SW 1271 (cell line): ENCODE measurements around the gene PTEN.

ENCODE experiments used
- DNase-seq, 2 experiments: peaks; one replicate each; lab custom pipeline; 2025; lab: John Stamatoyannopoulos, UW

The PTEN gene

DNA sequence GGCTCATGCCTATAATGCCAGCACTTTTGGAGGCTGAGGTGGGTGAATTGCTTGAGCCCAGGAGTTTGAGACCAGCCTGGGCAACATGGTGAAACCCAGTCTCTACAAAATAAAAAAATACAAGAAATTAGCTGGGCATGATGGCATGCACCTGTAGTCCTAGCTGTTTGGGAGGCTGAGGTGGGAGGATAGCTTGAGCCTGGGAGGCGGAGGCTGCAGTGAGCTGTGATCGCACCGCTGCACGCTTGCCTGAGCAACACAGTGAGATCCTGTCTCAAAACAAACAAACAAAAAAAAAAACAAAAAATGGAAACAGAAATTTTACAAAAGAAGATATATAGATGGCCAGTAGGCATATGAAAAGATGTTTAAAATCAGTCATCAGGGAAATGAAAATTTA, 57.1 kb downstream of the PTEN start:
- DNase-seq = no peak

DNA sequence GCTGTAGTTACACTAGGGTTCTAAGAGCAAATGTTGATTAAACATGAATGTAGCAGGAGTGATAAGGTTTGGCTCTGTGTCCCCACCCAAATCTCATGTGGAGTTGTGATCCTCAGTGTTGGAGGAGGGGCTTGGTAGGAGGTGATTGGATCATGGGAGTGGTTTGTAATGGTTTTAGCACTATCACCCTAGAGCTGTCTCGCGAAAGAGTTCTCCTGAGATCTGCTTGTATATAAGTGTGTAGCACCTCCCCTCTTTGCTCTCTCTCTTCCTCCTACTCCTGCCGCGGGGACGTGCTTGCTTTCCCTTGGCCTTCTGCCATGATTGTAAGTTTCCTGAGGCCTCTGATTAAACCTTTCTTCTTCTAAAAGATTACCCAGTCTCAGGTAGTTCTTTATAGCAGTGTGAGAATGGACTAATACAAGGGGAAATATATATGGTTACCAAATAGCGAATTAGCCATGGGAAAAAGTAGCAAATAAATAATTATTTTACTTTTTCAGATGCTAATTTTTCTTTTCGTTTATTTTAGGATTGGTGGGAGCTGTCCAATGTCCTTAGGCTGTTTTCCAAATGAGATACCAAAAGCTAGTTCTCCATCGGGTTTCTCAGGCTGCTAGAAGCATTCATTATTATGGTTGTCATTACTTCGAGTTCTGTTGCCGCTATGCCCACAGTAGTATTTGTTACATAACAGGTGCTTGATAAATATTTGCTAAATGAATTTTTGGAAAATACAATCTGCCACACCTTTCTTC, 58.7 kb downstream of the PTEN start:
- DNase-seq = no peak

DNA sequence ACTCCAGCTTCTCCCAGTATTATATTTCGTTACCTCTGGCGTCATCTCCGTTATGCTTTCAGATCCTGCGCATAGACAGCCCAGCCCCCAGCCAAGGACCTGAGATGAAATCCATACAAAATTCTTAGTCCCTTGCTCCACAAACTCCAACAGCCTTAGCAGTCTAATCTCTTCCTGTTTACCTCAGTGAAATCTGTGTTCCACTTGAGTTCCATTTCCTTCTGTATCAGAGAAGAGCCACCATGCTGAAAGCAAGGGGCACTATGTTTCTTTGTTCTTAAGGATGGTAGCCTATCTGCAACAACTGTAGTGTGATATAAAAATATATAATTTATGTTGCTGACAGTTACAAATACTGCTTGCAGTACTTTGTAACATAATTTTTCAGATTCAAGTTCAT, 59.8 kb downstream of the PTEN start:
- DNase-seq = no peak

DNA sequence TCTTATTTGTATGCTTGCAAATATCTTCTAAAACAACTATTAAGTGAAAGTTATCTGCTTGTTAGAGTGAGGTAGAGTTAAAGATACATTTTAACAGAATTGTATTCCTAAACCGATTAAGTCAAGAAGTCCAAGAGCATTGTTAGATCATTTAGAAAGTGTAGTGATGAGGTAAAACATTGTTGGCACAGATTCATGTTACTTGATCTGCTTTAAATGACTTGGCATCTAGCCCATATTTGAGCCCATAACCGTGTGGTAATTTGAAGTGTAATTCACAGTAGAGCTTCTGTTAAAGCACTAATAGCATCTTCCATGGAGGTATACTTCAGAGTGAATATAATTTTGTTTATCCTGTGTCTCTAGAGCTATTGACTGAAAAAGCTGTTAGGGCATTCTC, 62.1 kb downstream of the PTEN start:
- no peak for DNase-seq

DNA sequence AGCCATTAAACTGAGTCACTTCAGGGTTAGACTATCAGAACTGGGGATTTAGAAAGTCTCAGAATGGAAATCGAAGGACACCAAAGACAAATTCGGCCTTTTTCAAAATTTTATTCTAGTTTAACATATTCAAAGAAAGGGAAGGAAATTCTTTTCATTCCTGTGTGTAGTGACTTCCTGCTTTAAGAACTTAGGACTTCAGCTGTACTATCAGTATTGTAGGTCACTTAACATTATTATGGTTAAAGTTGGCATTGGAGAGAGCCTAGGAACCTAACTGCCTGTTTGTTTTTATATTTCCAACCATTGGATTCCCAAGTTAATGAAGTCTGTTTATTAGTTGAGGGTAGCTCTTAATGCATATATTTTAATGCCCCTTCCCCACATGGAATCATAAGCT, 63.7 kb downstream of the PTEN start:
- DNase-seq = peak in 1 of 2 experiments; percentile 43

DNA sequence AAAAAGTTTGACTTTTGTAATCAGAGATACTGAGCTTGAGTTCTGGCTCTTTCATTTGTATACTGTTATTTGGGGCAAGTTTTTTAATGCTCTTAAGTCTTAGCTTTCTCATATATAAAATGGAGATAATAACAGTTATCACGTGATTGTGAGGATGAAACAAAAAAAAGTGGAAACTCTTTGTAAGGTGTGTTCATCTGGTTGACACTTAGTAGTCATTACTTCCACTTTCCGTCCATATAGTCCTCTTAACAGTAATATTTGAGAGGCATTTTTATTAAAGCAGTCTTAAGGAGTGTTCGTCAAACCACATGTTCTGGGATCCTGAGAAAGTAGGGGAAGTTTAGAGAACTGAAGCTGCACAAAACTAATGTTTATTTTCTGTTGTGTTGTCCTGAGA, 65.6 kb downstream of the PTEN start:
- no peak for DNase-seq

DNA sequence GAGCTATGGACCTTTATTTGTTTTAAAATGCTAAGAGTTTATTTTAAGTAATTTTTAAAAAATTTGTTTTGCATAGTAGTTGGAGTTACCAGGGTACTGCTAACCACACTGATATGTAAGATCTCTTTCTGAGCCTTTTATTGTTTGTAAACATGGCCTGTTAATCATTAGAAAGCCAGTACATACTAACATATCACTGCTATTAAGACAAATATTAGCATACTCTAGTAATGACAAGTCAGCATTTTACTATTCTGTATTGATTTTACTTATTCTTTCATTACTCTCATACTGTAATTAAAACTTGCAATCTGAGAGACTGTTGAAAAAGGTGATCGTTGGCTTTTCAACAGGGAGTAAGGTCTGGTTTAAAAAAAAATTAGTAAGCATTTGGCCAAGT, 66.7 kb downstream of the PTEN start:
- no peak for DNase-seq

DNA sequence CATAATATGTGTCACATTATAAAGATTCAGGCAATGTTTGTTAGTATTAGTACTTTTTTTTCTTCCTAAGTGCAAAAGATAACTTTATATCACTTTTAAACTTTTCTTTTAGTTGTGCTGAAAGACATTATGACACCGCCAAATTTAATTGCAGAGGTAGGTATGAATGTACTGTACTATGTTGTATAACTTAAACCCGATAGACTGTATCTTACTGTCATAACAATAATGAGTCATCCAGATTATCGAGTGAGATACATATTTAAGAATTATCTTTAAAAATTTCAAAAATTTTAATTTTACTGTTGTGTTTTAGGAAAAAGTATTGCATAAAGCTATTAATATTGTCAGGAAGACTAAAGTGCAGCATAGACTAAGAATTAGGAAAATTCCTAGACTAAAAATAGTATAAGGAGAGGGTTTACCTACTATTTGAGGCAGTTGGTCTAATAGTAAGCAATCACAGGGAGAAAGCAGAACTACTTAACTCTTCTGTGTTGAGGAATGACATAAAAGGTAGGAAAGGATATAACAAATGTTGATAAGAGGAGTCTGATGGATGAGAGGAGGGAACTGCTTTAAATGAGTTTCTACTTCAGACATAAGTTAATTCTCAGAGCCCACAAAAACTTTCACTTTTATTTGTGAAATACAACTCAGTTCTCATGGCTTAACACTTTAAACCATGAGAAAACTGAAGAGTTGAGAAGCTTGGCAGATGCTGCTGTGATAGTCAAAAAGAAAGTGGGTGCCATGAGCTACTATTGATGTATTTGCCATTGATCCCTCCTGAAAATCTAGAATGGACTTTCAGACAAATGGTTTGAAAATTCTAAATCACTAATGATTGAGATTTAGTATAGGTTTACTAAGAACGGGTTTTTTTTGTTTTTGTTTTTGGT, 67.8 kb downstream of the PTEN start:
- no peak for DNase-seq

DNA sequence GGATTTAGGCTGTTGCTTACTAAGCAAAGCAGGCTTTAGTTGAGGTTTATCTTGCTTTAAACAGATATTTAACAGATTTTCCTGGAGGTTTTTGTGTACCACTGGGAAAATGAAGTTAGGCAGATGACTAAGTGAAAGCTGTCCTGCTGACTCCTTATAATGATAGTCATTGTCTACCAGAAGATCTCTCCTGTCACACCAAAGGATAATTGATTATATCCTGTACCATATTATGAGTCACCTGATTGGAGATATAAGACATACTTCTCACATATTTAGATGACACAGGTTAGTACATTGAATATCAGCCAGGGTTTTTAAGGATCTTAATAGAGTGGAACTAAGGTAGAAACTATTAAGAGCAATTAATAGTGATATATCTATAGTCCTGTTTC, 68.4 kb downstream of the PTEN start:
- no peak for DNase-seq

DNA sequence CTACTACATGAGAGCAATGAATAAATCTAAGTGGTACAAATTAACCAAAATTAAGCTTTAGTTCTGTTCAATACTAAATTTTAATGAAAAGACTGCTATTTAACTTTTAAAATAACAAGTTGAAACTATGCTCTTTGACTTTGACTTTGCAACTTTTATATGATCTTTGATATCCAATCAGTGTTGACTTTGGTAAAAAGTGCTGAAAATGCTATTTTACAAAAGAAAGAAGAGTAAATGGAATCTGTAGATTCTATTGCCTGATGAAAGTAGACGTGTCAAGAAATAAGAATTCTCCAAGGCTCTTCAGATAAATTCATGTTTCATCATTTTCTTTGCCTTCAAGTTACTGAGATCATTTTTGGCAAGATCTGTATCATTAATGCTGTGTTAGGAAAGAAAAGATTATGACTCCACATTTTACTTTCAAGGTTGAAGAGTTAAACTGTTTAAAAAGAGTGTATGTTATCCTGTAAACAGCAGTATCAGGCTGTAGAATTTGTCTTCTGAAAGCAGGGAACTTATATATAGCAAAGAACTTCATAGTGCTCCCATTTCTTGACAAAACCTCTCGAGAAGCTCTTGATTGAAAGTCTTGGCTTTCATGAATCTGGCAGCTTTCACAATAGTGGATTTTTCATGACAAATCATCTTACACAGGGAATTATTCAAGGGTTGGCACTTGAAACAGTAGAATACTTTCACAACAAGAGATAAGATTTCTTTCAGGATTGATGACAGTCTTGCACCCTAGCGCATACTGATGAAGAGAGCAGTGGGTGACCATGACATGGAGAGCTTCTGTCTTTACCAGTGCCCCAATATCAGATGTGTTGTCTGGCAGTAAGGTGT, 72.1 kb downstream of the PTEN start:
- DNase-seq = no peak

DNA sequence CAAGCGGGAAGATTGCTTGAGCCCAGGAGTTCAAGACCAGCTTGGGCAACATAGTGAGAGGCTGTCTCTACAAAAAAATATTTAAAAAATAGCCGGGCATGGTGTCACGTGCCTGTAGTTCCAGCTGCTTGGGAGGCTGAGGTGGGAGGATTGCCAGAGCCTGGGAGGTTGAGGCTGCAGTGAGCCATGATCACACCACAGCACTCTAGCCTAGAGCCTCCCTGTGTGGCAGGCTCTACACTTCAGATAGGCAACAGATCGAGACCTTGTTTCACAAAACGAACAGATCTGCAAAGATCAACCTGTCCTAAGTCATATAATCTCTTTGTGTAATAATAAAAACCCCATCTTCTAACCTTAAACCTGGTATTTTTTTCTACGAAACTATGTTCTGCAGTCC, 76.8 kb downstream of the PTEN start:
- no peak for DNase-seq

DNA sequence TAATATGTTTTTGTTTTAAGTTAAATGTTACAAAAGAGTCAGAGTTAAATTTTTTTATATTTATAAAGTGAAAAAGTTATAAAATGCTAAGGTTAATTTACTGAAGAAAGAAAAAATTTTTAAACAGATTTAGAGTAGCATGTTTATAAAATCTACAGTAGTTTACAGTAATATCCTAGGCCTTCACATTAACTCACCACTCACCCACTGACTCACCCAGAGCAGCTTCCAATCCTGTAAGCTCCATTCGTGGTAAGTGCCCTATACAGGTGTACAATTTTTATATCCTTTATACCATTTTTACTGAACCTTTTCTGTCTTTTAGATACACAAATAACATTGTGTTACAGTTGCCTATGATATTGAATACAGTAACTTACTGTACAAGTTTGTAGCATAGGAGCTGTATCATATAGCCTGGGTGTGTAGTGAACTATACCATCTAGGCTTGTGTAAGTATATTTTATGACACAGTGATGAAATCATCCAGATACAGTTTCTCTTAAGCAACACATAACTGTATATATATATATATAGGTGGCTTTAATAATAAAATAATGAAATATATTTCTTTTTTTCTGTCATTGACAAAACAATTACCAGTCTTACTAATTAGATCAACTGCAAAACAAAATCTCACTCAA, 79.6 kb downstream of the PTEN start:
- no peak for DNase-seq

DNA sequence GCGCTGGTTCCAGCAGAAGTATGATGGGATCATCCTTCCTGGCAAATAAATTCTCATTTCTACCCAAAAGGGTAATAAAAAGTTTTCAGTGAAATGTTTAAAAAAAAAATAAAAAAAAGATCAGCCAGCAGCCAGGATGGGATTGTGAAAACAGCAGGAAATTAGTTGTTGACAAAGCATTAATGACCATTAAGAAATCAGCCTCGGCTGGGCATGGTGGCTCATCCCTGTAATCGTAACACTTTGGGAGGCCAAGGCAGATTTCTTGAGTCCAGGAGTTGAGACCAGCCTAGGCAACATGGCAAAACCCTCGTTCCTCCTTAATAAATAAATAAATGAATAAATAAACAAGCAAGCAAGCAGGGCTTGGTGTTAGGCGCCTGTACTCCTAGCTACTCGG, 82.6 kb downstream of the PTEN start:
- no peak for DNase-seq

DNA sequence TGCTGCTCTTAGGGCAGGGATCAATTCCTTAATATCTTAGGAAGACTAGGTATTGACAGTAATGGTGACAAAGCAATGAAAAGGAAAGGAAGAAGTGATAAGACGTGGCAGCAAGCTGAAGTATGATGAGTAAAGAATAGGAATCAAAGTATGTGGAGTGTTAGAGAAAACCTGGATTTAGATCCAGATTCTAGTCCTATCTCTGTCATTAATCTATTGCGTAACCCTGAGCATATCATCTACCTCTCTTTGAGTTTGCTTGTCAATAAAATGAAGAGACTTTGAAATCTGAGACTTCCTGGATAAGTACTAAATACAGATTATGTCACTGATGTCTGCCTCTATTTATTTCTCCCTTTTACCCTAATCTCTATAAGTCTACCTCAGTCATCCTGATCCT, 89.2 kb downstream of the PTEN start:
- DNase-seq = no peak

DNA sequence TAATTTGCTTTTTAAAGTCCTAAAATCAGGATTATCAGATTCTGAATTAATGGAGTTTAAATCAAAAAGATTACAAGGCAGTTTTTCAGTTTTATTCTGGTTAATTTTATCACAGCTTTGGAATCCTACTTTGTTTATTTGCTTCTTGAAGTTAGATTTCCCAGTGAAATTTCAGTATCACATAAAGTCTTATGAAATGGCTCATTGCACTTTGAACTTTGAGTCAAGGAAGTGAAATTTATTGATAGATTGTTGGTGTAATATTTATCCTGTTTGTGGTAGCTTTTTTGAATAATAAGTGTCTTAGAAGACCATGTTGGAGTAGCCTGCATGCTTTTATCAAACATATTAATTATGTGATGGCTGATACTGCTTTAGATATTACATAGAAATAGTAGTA, 92.6 kb downstream of the PTEN start:
- DNase-seq = no peak

DNA sequence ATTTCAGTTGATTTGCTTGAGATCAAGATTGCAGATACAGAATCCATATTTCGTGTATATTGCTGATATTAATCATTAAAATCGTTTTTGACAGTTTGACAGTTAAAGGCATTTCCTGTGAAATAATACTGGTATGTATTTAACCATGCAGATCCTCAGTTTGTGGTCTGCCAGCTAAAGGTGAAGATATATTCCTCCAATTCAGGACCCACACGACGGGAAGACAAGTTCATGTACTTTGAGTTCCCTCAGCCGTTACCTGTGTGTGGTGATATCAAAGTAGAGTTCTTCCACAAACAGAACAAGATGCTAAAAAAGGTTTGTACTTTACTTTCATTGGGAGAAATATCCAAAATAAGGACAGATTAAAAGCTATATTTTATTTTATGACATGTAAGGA, 94.3 kb downstream of the PTEN start:
- DNase-seq = no peak

DNA sequence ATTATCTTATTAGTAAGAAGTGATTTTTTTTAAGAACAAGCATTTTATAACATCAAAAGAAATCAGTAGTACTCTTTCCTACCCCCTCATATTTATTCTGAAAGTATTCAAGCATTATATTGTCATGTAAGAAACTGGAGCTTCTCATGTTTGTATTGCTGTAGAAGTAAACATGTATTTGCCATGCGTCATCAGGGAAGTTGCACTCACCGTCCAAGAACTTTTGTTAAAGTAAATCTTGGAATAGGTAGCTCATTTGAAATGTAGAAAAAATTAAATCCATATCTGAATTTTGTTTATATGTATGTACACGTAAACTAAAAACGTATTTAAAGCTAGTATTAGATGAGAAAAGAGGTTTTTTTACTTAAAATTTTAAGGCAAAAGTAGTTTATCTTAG, 96.8 kb downstream of the PTEN start:
- DNase-seq = no peak

DNA sequence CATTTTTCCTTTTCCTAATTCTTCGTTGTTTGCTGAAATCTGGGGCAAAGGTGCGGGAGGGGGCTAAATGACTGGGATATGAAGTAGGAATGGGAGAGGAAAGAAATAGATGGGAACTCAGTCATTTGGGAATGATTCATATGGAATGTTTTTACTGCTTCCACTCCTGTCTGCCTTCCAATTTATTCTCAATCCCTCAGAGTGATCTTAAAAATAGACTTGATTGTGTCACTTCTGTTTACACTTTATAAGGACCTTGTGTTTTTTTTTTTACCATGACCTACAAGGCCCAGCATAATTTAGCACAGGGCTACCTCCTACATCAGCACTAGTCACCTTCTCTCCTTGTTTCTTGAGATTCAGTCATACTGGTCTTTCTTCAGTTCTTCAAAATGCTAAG, 97.9 kb downstream of the PTEN start:
- peak in 1 of 2 experiments; percentile 12 for DNase-seq

DNA sequence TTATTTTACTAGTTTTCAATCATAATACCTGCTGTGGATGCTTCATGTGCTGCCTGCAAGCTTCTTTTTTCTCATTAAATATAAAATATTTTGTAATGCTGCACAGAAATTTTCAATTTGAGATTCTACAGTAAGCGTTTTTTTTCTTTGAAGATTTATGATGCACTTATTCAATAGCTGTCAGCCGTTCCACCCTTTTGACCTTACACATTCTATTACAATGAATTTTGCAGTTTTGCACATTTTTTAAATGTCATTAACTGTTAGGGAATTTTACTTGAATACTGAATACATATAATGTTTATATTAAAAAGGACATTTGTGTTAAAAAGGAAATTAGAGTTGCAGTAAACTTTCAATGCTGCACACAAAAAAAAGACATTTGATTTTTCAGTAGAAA, 103.0 kb downstream of the PTEN start:
- DNase-seq = no peak

DNA sequence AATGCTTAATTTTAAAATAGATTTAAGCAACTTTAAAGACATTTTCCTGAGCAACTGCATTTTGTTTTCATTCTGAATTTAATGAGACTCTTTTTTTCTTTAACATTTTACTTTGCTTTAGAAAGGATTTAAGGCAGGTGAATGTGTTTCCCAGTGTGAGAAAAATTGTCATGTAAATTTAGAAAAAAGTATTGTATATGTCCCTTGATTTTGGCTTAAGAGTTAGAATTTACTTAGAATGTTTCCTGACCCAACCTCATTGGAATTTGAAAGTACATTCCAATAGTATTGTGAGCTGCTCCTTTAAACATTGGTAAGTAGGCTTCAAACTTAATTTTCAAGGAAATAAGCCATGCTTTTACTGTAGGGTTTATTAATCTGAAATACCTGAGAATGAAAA, 110.2 kb downstream of the PTEN start:
- no peak for DNase-seq

DNA sequence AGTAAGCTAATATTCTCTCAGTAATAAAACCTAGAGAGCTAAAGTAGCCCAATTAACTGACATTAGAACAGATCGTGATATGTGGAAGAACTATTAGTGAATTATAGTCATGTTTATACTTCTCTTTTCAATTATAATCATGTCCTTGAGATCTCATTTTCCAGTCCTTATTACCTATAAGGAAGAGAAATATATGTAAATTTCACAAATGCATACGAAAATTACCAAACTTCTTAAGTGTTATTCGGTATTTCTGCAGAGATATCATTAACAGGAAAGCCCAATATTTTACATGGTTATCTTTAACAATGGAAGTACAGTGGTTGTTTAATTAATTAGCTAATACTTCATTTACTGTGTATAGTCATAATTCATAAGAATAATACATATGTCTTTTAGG, 110.7 kb downstream of the PTEN start:
- no peak for DNase-seq

DNA sequence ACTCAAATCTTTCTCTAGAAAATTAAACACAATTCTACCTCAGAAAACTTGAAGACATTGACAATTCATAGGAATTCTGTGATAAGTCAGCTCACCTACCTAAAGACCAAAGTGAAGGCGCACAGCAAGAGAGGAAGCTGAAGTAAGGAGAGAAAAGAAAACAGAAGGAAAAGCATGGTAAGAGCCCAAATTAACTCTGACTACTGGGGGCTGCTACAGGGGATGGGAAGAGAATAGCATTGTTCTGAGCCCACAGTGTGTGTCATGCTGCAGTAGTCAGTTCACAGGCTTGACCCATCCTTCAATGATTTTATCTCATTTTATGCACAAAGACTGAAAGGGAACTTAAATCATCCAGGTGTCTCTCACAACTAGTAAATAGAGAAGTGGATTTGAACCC, 111.3 kb downstream of the PTEN start:
- no peak for DNase-seq
